GF-D8 (cell line): ENCODE results near the gene ZAR1.

Source experiments
- DNase-seq: peaks from one replicate; lab custom pipeline; 2025; lab: John Stamatoyannopoulos, UW

The ZAR1 gene

DNA sequence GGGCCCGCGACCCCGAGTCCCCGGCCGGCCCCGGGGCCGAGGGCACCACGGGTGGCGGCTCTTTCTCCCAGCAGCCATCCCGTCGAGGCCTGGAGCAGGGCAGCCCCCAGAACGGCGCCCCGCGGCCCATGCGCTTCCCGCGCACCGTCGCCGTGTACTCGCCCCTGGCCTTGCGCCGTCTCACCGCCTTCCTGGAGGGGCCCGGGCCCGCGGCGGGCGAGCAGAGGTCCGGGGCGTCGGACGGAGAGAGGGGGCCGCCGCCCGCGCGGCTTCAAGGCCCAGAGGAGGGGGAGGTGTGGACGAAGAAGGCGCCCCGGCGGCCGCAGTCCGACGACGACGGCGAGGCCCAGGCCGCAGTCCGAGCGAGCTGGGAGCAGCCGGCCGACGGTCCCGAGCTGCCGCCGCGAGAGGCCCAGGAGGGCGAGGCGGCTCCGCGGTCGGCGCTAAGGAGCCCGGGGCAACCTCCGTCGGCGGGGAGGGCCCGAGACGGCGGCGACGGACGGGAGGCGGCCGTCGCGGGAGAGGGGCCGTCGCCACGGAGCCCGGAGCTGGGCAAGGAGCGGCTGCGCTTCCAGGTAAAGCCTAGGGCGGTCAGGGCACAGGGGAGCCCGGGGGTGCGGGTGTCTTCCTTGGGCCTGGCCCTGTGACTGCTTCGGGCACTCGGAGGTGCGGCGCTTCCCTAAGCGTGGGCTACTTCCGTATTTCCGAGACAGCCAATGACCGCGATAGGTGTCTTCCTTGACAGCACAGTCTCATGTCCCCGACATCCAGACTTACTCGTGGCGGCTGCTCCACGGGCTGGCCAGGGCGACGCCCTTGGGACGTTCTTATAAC is 845 bp downstream of the ZAR1 start:
- DNase-seq = no peak

DNA sequence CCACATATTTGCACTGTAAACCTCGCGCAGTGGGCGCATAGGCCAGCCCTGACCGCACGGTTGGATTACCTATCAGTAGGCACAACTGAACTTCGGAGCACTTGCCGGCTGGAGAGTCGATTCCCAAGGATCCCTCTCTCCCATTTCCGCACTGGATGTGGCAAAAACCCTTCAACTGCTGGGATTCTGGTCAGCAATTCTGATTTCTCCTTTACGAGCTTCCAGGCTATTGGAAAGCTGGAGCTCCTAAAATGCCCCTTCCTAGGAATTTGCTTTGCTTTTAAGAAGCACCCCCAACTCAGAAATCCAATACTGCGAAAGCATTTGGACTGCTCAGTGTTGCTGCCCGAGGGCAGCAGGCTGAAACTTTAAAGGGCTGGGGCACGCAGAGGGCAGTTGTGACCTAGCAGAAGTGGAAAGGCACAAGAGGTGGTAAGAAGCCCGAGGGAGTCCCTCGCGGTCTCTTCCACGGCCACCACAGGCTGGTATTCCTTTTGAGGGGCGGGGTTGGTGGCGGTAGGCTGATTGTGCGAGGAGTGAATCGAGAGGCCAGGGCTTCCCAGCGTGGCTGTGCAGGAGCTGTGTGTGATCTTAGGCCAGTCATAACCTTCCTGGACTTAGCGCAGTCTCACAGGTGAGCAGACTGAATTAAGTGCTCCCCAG is 1.6 kb downstream of the ZAR1 start:
- DNase-seq = no peak

DNA sequence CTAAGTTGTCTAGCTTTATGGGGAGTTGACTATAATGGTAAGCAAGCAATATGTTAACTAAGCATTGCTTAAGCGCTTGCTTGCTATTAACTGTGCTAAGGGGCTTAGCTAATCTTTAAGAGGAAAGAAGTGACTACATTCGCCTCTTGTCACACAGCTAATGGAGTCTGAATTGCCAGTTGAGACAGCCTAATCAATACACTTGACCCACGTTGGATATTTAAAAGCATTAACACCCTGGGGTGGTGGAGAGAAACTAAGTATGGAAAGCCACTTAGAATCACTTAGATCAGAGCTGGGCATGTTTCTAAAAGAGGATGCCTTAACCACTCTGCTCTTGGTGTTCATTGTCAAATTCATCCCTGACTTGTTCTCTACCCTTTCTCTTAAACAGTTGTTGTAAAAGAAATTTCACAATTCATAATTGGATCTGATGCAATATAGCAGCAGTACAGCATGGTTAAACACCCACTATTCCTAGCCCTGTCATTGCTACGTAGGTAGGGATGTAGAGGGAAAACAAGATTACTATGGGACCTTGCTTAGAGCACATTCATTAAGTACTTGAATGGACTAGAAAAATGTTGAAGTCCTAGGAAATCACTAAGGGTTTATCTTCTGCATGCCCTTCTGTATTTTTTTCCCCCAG is 3.5 kb downstream of the ZAR1 start:
- DNase-seq = no peak

DNA sequence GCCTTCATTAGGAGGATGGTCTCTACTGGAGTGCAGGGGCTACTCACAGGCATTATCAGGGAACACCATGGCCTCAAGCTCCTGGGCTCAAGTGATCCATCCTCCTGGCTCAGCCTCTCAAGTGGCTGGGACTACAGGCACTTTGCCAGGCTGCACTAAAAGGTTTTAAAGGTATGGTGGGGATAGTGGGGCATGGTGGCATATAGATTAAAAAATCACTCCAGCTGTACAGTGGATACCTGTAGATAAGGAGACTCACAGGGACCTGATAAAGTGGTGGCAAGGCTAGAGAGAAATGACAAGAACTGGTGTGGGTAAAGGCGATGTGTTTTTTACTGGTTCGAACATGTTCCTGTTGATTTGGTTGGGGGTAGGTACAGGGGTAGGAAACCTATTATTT is 5.9 kb downstream of the ZAR1 start:
- DNase-seq = no peak

DNA sequence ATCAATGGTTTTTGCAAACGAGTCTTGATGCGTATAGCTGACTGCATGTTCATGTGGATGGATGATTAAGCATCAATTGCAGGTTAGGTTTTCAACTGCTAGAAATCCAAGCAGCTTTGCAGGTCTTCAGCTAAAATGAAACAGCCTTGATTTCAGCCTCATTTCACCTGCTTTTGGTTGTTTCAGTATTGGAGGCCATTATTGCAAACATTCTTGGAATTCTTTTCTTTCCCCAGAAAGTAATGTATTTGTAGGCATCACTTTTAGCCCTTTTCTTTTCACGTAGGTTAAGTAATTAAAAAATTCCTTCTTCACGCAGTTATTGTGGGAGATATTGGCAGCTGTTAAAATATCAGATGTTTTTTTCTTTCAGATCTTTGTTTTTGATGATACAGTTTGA is 8.8 kb downstream of the ZAR1 start:
- DNase-seq = no peak

DNA sequence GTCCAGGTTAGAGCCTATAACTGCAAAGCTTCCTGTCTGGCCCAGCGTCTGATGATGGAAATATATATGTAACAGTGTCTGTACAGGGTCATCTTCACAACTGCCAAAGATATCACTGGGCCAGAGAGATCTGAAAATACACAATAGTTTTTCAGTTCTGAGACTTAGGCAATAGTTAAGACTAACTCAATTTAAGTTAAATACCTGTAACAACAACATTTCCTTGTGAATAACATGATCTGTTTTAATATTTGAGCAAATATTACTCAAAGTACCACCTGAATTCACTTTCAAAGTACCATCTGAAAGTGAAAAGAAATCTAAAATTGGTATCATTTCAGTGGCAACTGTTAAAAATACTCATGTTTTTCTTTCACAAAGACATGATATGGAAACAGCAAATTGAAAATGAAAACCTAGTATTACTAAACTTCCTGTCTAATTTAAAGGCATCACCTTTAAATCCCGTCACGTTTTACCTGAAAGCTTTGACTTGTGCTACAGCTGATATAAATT is 9.6 kb downstream of the ZAR1 start:
- DNase-seq = no peak

DNA sequence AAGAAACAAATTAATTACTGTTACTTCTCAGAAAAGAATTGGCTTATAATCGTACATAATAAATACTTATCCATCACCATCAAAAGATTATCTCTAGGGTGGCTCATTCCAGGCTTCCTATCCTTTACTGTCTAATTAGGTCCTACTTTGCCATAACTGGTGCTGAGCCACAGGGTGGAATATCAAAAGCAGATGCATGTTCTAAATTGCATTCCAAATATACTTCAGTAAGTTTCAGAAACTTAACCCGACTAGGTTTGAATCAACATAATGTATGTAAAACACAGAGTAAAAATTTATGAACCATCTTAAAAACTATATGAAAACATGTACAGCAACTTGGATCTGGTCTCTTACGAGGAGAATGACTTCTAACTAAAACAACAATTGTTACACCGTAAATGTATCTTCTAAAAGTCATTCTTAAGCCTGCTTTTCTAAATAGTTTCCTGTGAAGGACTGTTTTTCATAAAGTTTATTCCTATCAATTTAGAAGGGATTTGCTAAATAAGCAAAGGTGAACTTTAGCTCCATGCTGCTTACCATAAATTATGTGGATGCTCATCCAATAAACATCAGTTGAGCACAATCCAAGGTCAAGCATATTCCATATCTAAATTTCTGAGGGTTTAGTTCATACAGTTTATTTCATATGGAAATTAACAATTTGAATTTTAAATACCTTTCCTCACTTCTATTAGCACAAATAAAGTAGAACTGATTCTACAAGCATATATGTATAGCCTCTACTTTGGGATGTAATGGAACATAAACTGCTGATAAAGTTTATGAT is 13.4 kb downstream of the ZAR1 start:
- no peak for DNase-seq

DNA sequence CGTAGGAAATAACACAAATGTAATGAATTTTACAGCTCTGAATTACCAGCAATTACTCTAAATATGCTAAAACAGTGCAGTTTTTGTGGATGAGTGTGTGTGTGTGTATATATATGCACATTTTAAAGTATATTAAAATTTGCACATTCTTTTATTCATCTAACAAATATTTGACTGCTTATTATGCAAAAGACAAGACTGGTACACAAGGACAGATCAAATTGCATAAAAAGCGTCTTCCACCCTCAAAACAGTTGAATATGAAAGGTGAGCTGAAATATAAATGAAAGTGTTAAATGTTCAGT is 13.9 kb downstream of the ZAR1 start:
- DNase-seq = no peak

DNA sequence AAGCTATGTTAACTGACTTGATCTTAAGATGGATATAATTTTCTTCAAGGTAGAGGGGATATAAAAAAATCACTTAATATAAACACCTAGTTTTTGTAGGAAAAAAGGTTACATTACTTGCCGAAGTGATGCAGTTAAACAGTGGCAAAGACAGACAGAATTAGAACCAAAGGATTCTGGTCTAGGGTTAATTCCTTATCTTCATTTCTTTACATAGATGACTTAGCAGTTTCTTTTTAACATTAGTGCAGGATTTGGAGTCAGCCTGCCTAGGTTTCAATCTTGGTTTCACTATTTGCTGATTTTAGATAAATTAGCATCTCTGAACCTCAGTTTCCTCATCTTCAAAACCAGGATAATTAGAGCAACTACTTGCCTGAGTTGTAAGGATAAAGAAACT is 14.3 kb downstream of the ZAR1 start:
- no peak for DNase-seq

DNA sequence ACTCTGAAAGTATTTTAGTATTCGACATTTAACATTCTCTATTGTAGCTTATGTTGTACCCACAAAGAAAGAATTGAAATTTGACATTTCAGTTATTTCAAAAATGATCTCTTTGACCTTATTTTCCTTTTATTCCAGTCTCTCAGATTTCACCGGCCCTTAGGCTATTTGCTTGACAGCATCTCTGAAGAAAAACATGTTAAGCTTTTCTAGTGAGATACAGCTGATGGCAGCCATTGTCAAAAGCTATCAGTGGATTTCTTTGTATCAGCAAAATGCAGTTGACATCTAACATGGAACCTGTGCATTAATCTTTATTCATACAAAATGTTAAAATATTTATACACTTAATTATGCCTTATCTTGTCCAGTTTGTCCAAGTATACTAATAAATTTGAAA is 16.7 kb downstream of the ZAR1 start:
- DNase-seq = no peak

DNA sequence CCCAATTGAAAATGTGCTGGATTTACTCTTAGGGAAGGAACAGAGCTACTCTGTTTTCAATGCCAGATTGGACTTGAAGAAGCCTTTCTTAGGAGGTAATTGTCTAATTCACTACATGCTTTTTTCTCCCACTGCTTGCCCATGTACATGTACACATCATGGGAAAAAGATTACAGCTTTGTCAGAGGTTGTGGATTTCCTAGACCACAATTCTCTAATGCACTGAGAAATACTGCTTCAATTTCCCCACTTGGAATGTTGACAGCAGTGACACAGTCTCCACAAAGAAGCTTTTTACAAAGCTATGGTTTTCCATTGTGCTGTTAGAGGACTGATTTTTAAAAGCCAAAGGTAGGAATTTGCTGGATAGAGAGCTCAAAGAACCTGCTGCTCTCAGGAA is 19.5 kb downstream of the ZAR1 start:
- no peak for DNase-seq

DNA sequence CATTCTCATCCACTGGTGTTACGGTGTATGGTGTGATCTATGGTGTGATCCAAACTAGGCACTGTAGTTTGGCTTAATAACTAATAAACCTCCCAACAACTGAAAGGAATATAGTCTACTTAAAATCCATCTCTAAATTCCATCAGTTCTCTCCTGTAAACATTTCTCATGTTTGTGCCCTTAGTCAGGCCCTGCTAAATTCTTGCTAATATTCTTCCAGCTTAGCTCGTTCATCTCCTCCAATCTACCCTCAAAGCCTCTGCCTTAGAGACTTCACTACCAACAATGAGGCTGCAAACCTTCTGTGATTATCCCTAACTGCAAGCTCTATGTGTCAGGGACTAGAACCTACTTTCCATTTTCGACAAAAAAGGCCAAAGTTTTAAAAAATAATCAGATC is 28.1 kb downstream of the ZAR1 start:
- DNase-seq = no peak

DNA sequence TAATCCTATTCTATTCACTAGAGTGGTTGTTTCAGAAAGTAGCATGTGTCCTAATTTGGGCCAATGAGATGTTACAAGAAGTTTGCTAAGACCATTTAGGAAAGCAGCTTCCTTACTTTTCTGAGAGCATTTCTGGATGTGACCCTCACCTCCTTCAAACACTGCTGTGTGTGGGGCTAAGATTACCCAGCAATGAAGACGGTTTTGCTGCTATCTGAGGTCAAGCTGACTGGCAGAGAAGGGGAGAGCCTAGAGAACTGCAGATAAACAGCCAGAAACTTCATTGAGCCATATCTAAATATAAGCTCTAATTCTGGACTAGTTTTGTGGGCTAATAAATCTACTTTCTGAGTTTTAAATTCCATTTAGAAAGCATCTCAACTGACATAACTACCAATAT is 36.4 kb downstream of the ZAR1 start:
- DNase-seq = no peak

DNA sequence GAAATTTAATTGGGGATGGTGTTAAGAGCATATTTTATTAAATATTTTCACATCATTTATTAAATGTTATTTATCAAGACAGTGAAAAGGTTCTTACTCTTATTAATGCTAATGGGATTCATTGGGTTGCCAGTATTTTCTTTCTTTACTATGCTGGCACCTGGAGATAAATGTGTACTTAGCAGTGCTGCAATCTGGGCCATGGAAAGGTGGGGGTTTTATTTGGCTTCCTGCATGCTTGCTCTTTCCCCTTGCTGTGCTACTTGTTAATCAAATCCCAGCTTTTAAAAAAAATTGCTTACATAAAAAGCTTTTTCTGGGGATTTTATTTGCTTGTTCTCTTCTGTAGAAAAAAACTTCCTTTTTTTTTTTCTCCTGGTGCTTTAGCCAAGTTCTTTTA is 48.3 kb downstream of the ZAR1 start:
- DNase-seq = no peak

DNA sequence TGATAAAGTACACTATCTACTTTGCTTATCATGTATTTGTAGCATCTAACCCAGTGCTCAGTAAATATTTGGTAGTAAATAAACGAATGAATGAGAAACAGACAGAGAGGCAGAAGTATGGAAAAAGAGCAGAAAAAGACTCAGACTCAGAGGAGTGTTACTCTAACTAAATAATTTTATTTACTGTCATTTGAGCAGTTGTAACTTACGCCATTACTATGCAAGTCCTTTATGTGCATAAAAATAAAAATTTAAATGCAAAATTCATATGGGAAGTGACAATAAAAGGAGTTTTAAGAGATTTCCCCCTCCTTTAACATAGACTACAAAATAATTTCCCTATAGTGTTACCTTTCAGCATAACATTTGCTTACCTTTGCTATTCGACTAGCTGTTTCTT is 49.5 kb downstream of the ZAR1 start:
- no peak for DNase-seq

DNA sequence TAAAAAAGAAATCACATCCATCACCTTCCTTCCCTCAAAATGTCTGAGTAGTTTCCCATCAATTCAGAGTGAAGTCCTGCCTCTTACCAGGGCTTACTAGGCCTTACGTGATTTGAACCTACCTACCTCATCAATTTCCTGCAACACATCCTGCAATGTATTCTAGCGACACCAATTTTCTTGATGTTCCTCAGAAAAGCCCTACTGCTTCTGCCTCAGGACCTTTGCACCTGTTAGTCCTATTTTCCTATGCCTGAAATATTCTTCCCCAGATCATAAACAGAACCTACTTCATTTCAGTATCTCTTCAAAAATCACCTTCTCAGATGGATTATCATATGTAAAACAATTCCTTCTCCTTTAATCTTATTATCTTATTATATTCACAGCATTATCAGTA is 52.8 kb downstream of the ZAR1 start:
- no peak for DNase-seq

DNA sequence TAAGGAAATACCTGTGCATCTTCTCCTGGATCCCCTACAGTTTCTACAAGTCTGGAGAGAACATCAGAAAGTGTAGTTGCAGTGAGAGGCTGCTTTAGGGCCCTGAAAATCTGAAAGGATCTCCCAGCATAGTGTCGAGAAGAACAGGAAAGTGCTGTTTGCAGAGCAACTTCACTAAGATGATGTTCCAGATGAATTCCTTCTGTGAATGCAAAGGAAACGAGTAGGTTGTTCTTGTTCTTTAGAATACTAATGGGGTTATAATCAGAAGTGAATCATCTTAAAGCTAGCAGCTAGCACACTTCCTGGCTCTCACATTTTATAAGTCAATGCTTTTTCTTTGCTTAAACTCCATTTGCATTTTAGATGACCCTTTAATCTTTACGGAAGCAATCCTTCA is 53.7 kb downstream of the ZAR1 start:
- DNase-seq = no peak
